SH-SY5Y (cell line): Measurements from ENCODE around the gene MPP1.

Experiments used
- GATA2 ChIP-seq: IDR thresholded peaks from 2 replicates; pipeline ENCODE4 v1.6.1; 2011; ENCODE audit warnings: mild to moderate bottlenecking, low read depth, low read length
- GATA3 ChIP-seq: IDR thresholded peaks from 2 replicates; pipeline ENCODE4 v1.6.1; 2011; ENCODE audit warnings: low read depth, mild to moderate bottlenecking, low read length, moderate library complexity

Gene MPP1

GRCh38 chrX:154751669-154752271 lies 53.5 kb downstream of the MPP1 start:
- TF ChIP-seq GATA3: no peak
- TF ChIP-seq GATA2: no peak

- TF ChIP-seq GATA2: no peak
These were observed 54.0 kb downstream of the MPP1 start for GRCh38 chrX:154751203-154751668.

GRCh38 chrX:154750301-154751202 lies 54.7 kb downstream of the MPP1 start, which contains the start of gene GAB3:
Gene GAB3 (minus strand): TSS chrX:154751077. CDS start chrX:154751025, 52 bp downstream.
- TF ChIP-seq GATA3 (no peak), GATA2 (no peak)

- no peak for TF ChIP-seq GATA3
- no peak for TF ChIP-seq GATA2
These were observed 55.4 kb downstream of the MPP1 start for GRCh38 chrX:154749856-154750255.

- no peak for TF ChIP-seq GATA2
- TF ChIP-seq GATA3: no peak
These were observed 56.5 kb downstream of the MPP1 start for GRCh38 chrX:154748712-154749339.

GRCh38 chrX:154742613-154743012 lies 62.7 kb downstream of the MPP1 start:
- TF ChIP-seq GATA2 (no peak), GATA3 (no peak)

GRCh38 chrX:154739952-154740465 lies 65.3 kb downstream of the MPP1 start:
- no peak for TF ChIP-seq GATA3
- no peak for TF ChIP-seq GATA2

GRCh38 chrX:154738011-154738738 lies 67.1 kb downstream of the MPP1 start:
- TF ChIP-seq GATA3 (no peak), GATA2 (no peak)

- TF ChIP-seq GATA3: no peak
- no peak for TF ChIP-seq GATA2
These were observed 68.1 kb downstream of the MPP1 start for GRCh38 chrX:154737136-154737535.

- no peak for TF ChIP-seq GATA3
- TF ChIP-seq GATA2: no peak
These were observed 69.4 kb downstream of the MPP1 start for GRCh38 chrX:154735695-154736393.

GRCh38 chrX:154734061-154734781 lies 71.1 kb downstream of the MPP1 start:
- TF ChIP-seq GATA2 (no peak), GATA3 (no peak)

- TF ChIP-seq GATA2: no peak
- no peak for TF ChIP-seq GATA3
These were observed 72.2 kb downstream of the MPP1 start for GRCh38 chrX:154733066-154733425.

GRCh38 chrX:154732421-154733065 lies 72.7 kb downstream of the MPP1 start:
- TF ChIP-seq GATA2: no peak
- TF ChIP-seq GATA3: no peak
